HS-27A (cell line): ENCODE results near the gene RAB3GAP1.

Experiments
- DNase-seq: peaks from one replicate; pipeline ENCODE4 v3.0.0-alpha.2; 2012; ENCODE audit warnings: low read depth, missing footprints

Gene RAB3GAP1

GRCh38 chr2:135163901-135164300 lies 111.8 kb downstream of the RAB3GAP1 start:
- no peak for DNase-seq

- no peak for DNase-seq
Measured at GRCh38 chr2:135164431-135164830, 112.3 kb downstream of the RAB3GAP1 start.

- no peak for DNase-seq
Measured at GRCh38 chr2:135167273-135167672, 115.2 kb downstream of the RAB3GAP1 start.

GRCh38 chr2:135168204-135168856 lies 116.2 kb downstream of the RAB3GAP1 start:
- no peak for DNase-seq

GRCh38 chr2:135169900-135170753 lies 118.0 kb downstream of the RAB3GAP1 start:
- DNase-seq: no peak

- DNase-seq: no peak
Measured at GRCh38 chr2:135174049-135174809, 122.1 kb downstream of the RAB3GAP1 start.

- no peak for DNase-seq
Measured at GRCh38 chr2:135174810-135175093, 122.7 kb downstream of the RAB3GAP1 start.

GRCh38 chr2:135175177-135175576 lies 123.1 kb downstream of the RAB3GAP1 start:
- no peak for DNase-seq

- DNase-seq: no peak
Measured at GRCh38 chr2:135179689-135180088, 127.6 kb downstream of the RAB3GAP1 start.

GRCh38 chr2:135182190-135182589 lies 130.1 kb downstream of the RAB3GAP1 start:
- no peak for DNase-seq

GRCh38 chr2:135182601-135183000 lies 130.5 kb downstream of the RAB3GAP1 start:
- no peak for DNase-seq

GRCh38 chr2:135183822-135184221 lies 131.7 kb downstream of the RAB3GAP1 start:
- DNase-seq: no peak

- no peak for DNase-seq
Measured at GRCh38 chr2:135186054-135186453, 134.0 kb downstream of the RAB3GAP1 start.

- no peak for DNase-seq
Measured at GRCh38 chr2:135187270-135187669, 135.2 kb downstream of the RAB3GAP1 start.

GRCh38 chr2:135189148-135189547 lies 137.1 kb downstream of the RAB3GAP1 start:
- DNase-seq: no peak

GRCh38 chr2:135190799-135191198 lies 138.7 kb downstream of the RAB3GAP1 start:
- no peak for DNase-seq

- no peak for DNase-seq
Measured at GRCh38 chr2:135198481-135198880, 146.4 kb downstream of the RAB3GAP1 start.

- no peak for DNase-seq
Measured at GRCh38 chr2:135202751-135203150, 150.7 kb downstream of the RAB3GAP1 start.

- DNase-seq: no peak
Measured at GRCh38 chr2:135203944-135204343, 151.9 kb downstream of the RAB3GAP1 start.

- no peak for DNase-seq
Measured at GRCh38 chr2:135208016-135208415, 155.9 kb downstream of the RAB3GAP1 start.

GRCh38 chr2:135212757-135213156 lies 160.7 kb downstream of the RAB3GAP1 start:
- no peak for DNase-seq

GRCh38 chr2:135218426-135218825 lies 166.3 kb downstream of the RAB3GAP1 start:
- no peak for DNase-seq

- DNase-seq: no peak
Measured at GRCh38 chr2:135219226-135219625, 167.1 kb downstream of the RAB3GAP1 start.
